H1 (cell line): ENCODE results near the gene ALPI. TPM values are rescaled to one million over a fixed set of nuclear protein-coding genes. Genes with fewer than 3 reads are reported as not detected.

ENCODE experiments used
- POLR2A ChIP-seq, 2 experiments: IDR thresholded peaks; 1 replicate in 1 of 2; 2 replicates in 1 of 2; pipeline ENCODE4 v1.6.1; 2011; ENCODE audit warnings: low read depth in 2 of 2, low read length in 2 of 2, mild to moderate bottlenecking in 2 of 2; ENCODE audit errors: control extremely low read depth in 1 of 2
- polyA plus RNA-seq, 7 experiments: library from polyadenylated mRNA; depleted of rRNA in 3 of 7; stranded (reverse) in 5 of 7; unstranded in 2 of 7; fragments of >200 nt in 5 of 7; fragments of 200-250 nt in 2 of 7; gene quantifications; 1 replicate in 5 of 7; 2 replicates in 1 of 7; 4 replicates in 1 of 7; pipeline versions ENCODE4 v1.2.1 to v1.2.3, GENCODE V29; 2011 to 2013; ENCODE audit warnings: missing spikeins in 2 of 7, mixed read lengths in 2 of 7
- total RNA-seq: library from RNA; stranded (reverse); fragmentation: NEBNext Ultra II Directional; extraction: Animal tissue kit (Norgen Biotek cat#: 25700); gene quantifications from 2 replicates; pipeline ENCODE4 v1.2.1, GENCODE V29; 2021
- TF ChIP-seq, protein P1 (sequence below): IDR thresholded peaks from 2 replicates; pipeline ENCODE4 v1.6.1; 2012; ENCODE audit warnings: low read length, inconsistent platforms

ALPI gene
- total and polyA plus RNA-seq, 2 of the 8 experiments (the other 6 are each of a cell fraction or from before 2014, with no cell fraction given), result not detected

DNA sequence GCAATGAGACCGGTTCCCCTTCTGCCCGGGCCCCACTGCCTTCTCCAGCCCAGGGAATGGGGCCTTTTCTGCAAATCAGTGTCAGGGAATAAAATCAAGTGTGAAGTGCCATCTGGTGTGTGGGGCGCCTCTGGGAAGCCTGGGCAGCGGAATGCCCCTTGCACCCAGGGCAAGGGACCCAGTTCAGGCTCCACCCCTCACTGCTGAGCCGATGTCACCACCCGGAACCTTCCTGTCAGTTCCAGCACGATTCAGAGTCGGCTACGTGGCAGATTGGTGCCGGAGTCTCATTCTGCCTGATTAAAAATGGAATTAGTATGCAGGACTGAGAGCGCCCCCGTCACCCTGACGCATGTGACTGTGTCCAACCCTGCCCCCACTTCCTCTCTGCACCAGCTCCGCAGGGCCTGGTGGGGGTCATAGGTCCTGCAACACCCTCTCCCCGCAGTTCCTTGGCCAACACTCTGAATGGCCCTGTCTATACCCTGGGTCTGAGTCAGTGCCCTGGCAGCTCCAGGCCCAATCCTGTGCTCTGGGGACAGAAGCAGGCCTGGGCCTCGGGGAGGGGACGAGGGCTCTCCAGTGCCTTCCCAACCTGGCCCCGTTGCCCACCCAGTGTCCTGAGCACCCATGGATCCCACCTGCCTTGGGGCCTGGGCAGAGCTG, 8.2 kb upstream of the ALPI start (continued):
- no peak for TF ChIP-seq POLR2A (IDR thresholded peaks at IDR 0.05; ENCODE audit: control extremely low read depth in 1 of 2, low read depth in 2 of 2, low read length in 2 of 2)
- TF ChIP-seq, protein P1, sequence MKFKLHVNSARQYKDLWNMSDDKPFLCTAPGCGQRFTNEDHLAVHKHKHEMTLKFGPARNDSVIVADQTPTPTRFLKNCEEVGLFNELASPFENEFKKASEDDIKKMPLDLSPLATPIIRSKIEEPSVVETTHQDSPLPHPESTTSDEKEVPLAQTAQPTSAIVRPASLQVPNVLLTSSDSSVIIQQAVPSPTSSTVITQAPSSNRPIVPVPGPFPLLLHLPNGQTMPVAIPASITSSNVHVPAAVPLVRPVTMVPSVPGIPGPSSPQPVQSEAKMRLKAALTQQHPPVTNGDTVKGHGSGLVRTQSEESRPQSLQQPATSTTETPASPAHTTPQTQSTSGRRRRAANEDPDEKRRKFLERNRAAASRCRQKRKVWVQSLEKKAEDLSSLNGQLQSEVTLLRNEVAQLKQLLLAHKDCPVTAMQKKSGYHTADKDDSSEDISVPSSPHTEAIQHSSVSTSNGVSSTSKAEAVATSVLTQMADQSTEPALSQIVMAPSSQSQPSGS, result no peak
